IPS-18a (cell line): ENCODE results near the gene KLF15.

Source experiments
- H3K27ac ChIP-seq: one replicate; pipeline ENCODE4 v1.5.1; 2013; ENCODE audit warnings: low read length
- H3K27me3 ChIP-seq: one replicate; pipeline ENCODE4 v1.6.1; 2013; ENCODE audit warnings: mild to moderate bottlenecking, low read length; ENCODE audit not compliant: control insufficient read depth, insufficient read depth
- H3K36me3 ChIP-seq: one replicate; pipeline ENCODE4 v1.6.1; 2013; ENCODE audit warnings: low read depth, low read length; ENCODE audit not compliant: control insufficient read depth
- H3K4me1 ChIP-seq: one replicate; pipeline ENCODE4 v1.6.1; 2013; ENCODE audit warnings: low read depth, low read length; ENCODE audit not compliant: control insufficient read depth
- H3K4me3 ChIP-seq: one replicate; pipeline ENCODE4 v1.5.1; 2013; ENCODE audit warnings: low read length
- H3K9ac ChIP-seq: one replicate; pipeline ENCODE4 v1.6.1; 2013; ENCODE audit warnings: mild to moderate bottlenecking, low read length, moderate library complexity
- H3K9me3 ChIP-seq: one replicate; pipeline ENCODE4 v1.6.1; 2013; ENCODE audit warnings: low read depth, low read length; ENCODE audit not compliant: control insufficient read depth

Gene KLF15

GRCh38 chr3:126395846-126396513 is 38.8 kb upstream of the KLF15 start:
- no peaks in the 10 kb centered on the region for H3K9me3 ChIP-seq
- H3K27me3 ChIP-seq, result peaks cover 30% of the 10 kb centered on the region
- no peaks in the 10 kb centered on the region for H3K36me3 ChIP-seq
- H3K9ac ChIP-seq, result no peak overlapping the region
- H3K4me3 ChIP-seq, result no peak overlapping the region
- H3K27ac ChIP-seq, result no peak overlapping the region
- H3K4me1 ChIP-seq, result peaks cover 8% of the 10 kb centered on the region

- no peaks in the 10 kb centered on the region for H3K36me3 ChIP-seq
- peaks cover 8% of the 10 kb centered on the region for H3K4me1 ChIP-seq
- peak overlapping the region; percentile 42 for H3K4me3 ChIP-seq
- H3K9ac ChIP-seq, result peak overlapping the region; percentile 40
- H3K9me3 ChIP-seq, result no peaks in the 10 kb centered on the region
- no peak overlapping the region for H3K27ac ChIP-seq
- H3K27me3 ChIP-seq, result peaks cover 34% of the 10 kb centered on the region
Measured at GRCh38 chr3:126394977-126395321, 37.7 kb upstream of the KLF15 start.

- H3K9me3 ChIP-seq, result no peaks in the 10 kb centered on the region
- H3K36me3 ChIP-seq, result no peaks in the 10 kb centered on the region
- H3K9ac ChIP-seq, result peak within 1 kb of the TSS; percentile 40
- H3K27me3 ChIP-seq, result peaks cover 40% of the 10 kb centered on the region
- H3K27ac ChIP-seq, result no peak within 1 kb of the TSS
- peaks cover 8% of the 10 kb centered on the region for H3K4me1 ChIP-seq
- H3K4me3 ChIP-seq, result peak within 1 kb of the TSS; percentile 42
Measured at GRCh38 chr3:126394179-126394976, 37.2 kb upstream of the KLF15 start, which contains the start of gene CFAP100. Gene CFAP100 (plus strand): TSS chr3:126394909. CDS start chr3:126396001, 1,092 bp downstream.

DNA sequence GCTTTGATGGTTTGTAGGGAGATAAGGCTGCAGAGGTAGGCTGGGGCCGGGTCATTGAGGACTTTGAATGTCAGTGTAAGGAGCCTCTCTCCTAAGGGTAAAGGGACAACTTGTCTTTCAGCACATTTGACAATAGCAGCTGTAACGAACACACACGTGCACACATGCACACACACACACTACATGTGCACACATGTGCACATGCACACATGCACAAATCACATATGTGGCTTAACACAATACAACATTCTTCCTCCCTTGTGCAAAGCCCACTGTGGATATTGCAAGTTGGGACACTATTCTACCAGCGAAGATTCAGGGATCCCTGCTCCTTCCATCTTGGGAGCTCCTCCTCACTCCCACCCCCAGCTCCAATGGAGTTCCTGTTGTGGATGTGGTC is 36.4 kb upstream of the KLF15 start:
- no peak overlapping the region for H3K4me3 ChIP-seq
- peaks cover 40% of the 10 kb centered on the region for H3K27me3 ChIP-seq
- H3K9me3 ChIP-seq, result no peaks in the 10 kb centered on the region
- no peaks in the 10 kb centered on the region for H3K36me3 ChIP-seq
- H3K4me1 ChIP-seq, result peaks cover 8% of the 10 kb centered on the region
- H3K27ac ChIP-seq, result no peak overlapping the region
- no peak overlapping the region for H3K9ac ChIP-seq

- H3K9ac ChIP-seq, result no peak overlapping the region
- H3K4me3 ChIP-seq, result no peak overlapping the region
- H3K27me3 ChIP-seq, result peaks cover 40% of the 10 kb centered on the region
- peaks cover 8% of the 10 kb centered on the region for H3K4me1 ChIP-seq
- no peaks in the 10 kb centered on the region for H3K36me3 ChIP-seq
- H3K27ac ChIP-seq, result no peak overlapping the region
- no peaks in the 10 kb centered on the region for H3K9me3 ChIP-seq
Measured at GRCh38 chr3:126392246-126392645, 35.0 kb upstream of the KLF15 start.

GRCh38 chr3:126391631-126392030 is 34.4 kb upstream of the KLF15 start:
- H3K9ac ChIP-seq, result no peak overlapping the region
- H3K4me1 ChIP-seq, result peaks cover 8% of the 10 kb centered on the region
- H3K36me3 ChIP-seq, result no peaks in the 10 kb centered on the region
- H3K4me3 ChIP-seq, result no peak overlapping the region
- H3K27me3 ChIP-seq, result peaks cover 40% of the 10 kb centered on the region
- H3K27ac ChIP-seq, result no peak overlapping the region
- no peaks in the 10 kb centered on the region for H3K9me3 ChIP-seq

DNA sequence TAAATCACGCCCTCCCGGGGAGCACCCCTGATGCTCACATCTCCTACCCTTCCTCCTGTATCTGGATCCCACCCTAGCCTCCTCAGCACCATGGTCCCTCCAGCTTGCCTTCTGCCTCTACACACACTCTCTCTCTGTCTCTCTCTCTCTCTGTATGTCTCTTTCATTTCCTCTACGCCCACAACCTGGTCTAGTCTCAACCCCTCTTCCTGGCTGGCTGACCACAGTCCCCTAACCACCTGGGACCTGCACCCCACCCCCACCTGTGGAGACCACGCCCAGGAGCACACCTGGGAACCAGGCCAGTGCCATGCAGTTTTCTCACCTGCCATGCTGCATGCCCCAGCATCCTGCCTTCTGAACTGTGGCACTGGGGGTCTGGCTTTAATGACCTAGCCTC is 33.5 kb upstream of the KLF15 start:
- H3K4me3 ChIP-seq, result no peak overlapping the region
- no peak overlapping the region for H3K27ac ChIP-seq
- H3K9me3 ChIP-seq, result no peaks in the 10 kb centered on the region
- H3K27me3 ChIP-seq, result peaks cover 34% of the 10 kb centered on the region
- H3K9ac ChIP-seq, result no peak overlapping the region
- H3K4me1 ChIP-seq, result peaks cover 8% of the 10 kb centered on the region
- no peaks in the 10 kb centered on the region for H3K36me3 ChIP-seq

DNA sequence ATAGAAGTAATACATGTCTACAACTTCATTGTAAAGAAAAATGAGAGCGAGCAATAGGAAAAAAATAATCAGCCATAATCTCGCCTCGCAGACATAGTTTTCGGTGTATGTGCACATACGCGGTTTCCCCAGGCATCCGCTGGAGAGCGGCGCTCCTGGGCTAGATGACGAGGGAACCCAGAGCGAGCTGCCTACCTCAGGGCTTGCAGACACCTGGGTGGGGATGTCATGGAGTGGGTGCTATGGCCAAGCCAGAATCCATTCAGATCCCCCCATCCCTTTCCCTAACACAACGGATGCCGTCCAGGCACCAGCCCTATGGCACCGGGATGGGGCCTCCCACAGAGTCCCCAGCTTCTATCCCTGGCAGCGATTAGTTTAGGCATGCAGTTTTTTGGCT is 33.0 kb upstream of the KLF15 start:
- Histone ChIP-seq H3K36me3 (no peaks in the 10 kb centered on the region), H3K4me1 (peaks cover 7% of the 10 kb centered on the region), H3K27ac (no peak overlapping the region), H3K9ac (no peak overlapping the region), H3K27me3 (peaks cover 28% of the 10 kb centered on the region), H3K4me3 (no peak overlapping the region), H3K9me3 (no peaks in the 10 kb centered on the region)

GRCh38 chr3:126389794-126390146 is 32.6 kb upstream of the KLF15 start:
- no peaks in the 10 kb centered on the region for H3K9me3 ChIP-seq
- H3K4me1 ChIP-seq, result peaks cover 4% of the 10 kb centered on the region
- H3K4me3 ChIP-seq, result peak overlapping the region; percentile 25
- H3K36me3 ChIP-seq, result no peaks in the 10 kb centered on the region
- peaks cover 24% of the 10 kb centered on the region for H3K27me3 ChIP-seq
- H3K27ac ChIP-seq, result no peak overlapping the region
- no peak overlapping the region for H3K9ac ChIP-seq

- Histone ChIP-seq H3K4me3 (peak overlapping the region; percentile 41), H3K9ac (peak overlapping the region; percentile 25), H3K9me3 (no peaks in the 10 kb centered on the region), H3K4me1 (peaks cover under 1% of the 10 kb centered on the region), H3K36me3 (no peaks in the 10 kb centered on the region), H3K27ac (no peak overlapping the region), H3K27me3 (peaks cover 19% of the 10 kb centered on the region)
Measured at GRCh38 chr3:126389112-126389793, 32.0 kb upstream of the KLF15 start.

GRCh38 chr3:126381966-126382365 is 24.8 kb upstream of the KLF15 start:
- Histone ChIP-seq H3K9ac (no peak overlapping the region), H3K4me3 (no peak overlapping the region), H3K27me3 (no peaks in the 10 kb centered on the region), H3K4me1 (no peaks in the 10 kb centered on the region), H3K36me3 (no peaks in the 10 kb centered on the region), H3K9me3 (no peaks in the 10 kb centered on the region), H3K27ac (no peak overlapping the region)
